GM12801 (cell line): ENCODE measurements around the gene OLIG1.

Source experiments
- TF ChIP-seq, protein P1 (sequence below): IDR thresholded peaks from one replicate; pipeline ENCODE4 v1.5.1; 2011; ENCODE audit warnings: control low read depth; ENCODE audit not compliant: insufficient read length; ENCODE audit errors: extremely low read depth

OLIG1 gene, protein sequence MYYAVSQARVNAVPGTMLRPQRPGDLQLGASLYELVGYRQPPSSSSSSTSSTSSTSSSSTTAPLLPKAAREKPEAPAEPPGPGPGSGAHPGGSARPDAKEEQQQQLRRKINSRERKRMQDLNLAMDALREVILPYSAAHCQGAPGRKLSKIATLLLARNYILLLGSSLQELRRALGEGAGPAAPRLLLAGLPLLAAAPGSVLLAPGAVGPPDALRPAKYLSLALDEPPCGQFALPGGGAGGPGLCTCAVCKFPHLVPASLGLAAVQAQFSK

DNA sequence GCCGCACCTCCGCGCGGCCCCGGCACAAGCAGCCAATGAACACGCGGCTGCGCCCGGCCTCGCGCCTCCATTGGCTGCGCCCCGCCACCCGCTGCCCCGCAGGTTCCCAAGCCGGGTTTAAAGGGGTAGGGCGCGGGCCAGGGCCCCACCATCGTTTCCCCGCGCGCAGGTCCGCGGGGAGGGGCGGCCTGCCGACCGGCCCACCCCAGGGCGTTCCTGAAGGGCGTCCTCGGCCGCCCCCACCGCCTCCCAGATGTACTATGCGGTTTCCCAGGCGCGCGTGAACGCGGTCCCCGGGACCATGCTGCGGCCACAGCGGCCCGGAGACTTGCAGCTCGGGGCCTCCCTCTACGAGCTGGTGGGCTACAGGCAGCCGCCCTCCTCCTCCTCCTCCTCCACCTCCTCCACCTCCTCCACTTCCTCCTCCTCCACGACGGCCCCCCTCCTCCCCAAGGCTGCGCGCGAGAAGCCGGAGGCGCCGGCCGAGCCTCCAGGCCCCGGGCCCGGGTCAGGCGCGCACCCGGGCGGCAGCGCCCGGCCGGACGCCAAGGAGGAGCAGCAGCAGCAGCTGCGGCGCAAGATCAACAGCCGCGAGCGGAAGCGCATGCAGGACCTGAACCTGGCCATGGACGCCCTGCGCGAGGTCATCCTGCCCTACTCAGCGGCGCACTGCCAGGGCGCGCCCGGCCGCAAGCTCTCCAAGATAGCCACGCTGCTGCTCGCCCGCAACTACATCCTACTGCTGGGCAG is at the start of gene OLIG1:
OLIG1 (plus strand) TSS at position 148 of the 750 bp plus-strand sequence; CDS start at position 254, 106 bp downstream.
- TF ChIP-seq, protein P1, sequence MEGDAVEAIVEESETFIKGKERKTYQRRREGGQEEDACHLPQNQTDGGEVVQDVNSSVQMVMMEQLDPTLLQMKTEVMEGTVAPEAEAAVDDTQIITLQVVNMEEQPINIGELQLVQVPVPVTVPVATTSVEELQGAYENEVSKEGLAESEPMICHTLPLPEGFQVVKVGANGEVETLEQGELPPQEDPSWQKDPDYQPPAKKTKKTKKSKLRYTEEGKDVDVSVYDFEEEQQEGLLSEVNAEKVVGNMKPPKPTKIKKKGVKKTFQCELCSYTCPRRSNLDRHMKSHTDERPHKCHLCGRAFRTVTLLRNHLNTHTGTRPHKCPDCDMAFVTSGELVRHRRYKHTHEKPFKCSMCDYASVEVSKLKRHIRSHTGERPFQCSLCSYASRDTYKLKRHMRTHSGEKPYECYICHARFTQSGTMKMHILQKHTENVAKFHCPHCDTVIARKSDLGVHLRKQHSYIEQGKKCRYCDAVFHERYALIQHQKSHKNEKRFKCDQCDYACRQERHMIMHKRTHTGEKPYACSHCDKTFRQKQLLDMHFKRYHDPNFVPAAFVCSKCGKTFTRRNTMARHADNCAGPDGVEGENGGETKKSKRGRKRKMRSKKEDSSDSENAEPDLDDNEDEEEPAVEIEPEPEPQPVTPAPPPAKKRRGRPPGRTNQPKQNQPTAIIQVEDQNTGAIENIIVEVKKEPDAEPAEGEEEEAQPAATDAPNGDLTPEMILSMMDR: no peak

DNA sequence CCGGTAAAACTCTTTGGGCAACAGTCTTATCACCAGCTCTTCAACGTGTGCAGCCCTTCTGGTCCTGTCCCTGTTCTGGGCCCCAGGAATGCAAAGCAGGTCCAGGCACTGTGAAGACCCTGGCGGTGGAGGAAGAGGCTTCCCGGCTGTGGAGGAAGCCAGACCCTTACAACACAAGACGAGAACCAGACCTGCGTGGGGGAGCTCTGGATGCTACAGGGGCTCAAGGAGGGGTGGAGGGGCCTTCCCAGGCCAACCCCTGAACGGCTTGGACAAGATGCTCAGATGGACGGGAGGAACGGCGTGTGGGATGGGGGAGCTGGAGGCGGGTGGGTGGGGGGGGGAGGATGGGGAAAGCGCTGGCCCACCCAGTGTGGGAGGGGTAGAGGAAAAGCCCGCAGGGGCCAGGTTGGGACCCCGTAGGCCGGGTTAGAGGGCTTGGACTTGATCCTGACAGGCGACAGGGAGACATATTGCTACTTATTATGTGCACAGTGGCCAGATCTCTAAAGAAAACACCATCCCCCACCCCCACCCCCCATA is 49.3 kb upstream of the OLIG1 start:
- TF ChIP-seq, protein P1: no peak

DNA sequence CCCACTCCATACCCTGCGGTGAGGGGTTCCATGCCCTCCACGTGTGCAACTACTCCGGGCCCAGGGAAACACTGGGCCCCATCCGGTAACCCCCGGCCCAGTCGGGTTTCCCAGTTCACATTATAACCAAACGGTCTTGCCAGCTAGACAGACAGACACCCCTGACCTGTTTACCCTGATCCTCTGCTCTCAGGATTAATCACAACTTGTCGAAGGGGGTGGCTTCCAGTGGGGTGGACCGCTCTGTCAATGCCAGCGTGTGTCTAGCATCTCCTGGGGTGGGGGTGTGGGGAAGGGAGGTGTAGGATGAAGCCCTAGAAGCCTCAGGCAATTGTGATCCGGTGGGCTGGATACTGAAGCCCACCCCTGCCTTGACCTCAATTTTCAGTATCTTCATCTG is 48.8 kb upstream of the OLIG1 start:
- TF ChIP-seq, protein P1: no peak

DNA sequence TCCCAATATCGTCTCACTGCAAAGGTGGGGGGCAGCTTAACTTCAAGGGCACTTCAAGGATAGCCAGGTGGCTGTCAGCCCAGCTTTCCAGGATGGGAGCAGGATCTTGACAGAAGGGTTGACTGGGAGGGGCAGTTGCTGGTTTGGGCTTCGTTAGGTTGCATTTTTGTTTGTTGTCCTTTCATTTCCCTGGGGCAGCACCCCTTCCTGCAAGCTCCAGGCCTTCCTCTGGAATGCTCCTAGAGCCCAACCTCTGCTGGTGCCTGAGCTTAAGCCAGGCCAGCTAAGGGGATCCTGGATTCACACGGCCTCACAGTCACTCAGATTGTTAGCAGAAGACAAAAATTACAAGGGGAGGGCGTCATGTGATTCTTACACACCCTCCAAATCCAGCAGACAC is 48.3 kb upstream of the OLIG1 start:
- TF ChIP-seq, protein P1: no peak

DNA sequence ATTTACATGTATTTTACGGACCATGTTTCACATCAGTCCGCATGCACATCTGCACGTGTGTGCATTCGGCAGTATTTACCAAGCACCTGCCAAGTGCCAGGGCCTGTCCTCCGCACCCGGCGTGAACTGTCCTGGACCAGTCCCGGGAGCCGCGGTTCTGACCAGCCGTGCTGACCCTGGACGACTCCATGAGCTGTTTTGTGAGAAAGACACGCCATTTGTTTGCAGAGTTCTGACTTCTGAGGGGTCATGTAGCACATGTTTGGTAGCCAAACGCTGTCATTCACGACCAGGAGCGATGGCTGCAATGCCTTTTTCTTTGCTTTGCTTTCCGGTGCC is 47.5 kb upstream of the OLIG1 start:
- TF ChIP-seq, protein P1: no peak

DNA sequence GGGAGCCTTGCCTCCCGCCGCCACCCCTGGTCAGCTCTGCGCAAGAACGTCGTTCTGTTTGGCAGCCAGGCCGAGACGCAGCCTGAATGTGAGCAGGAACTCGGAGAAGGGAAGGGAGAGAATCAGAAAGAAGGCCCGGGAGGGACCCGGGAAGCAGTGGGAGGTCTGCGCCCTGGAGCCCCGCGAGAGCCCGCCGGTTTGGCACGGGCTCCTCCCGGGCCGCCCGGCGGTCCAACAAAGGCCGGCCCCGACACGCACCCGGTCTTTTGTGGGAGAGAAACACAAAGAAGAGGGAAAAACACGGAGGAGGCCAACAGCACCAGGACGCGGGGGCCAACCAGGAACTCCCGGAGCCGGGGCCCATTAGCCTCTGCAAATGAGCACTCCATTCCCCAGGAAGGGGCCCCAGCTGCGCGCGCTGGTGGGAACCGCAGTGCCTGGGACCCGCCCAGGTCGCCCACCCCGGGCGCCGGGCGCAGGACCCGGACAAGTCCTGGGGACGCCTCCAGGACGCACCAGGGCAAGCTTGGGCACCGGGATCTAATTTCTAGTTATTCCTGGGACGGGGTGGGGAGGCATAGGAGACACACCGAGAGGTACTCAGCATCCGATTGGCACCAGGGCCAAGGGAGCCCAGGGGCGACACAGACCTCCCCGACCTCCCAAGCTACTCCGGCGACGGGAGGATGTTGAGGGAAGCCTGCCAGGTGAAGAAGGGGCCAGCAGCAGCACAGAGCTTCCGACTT is 46.9 kb upstream of the OLIG1 start:
- TF ChIP-seq, protein P1: no peak

DNA sequence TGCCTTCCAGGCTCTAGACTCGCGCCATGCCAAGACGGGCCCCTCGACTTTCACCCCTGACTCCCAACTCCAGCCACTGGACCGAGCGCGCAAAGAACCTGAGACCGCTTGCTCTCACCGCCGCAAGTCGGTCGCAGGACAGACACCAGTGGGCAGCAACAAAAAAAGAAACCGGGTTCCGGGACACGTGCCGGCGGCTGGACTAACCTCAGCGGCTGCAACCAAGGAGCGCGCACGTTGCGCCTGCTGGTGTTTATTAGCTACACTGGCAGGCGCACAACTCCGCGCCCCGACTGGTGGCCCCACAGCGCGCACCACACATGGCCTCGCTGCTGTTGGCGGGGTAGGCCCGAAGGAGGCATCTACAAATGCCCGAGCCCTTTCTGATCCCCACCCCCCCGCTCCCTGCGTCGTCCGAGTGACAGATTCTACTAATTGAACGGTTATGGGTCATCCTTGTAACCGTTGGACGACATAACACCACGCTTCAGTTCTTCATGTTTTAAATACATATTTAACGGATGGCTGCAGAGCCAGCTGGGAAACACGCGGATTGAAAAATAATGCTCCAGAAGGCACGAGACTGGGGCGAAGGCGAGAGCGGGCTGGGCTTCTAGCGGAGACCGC is 46.3 kb upstream of the OLIG1 start:
- TF ChIP-seq, protein P1: no peak
